OCI-LY3 (cell line): ENCODE measurements around the gene IL17RB.

ENCODE experiments used
- EZH2phosphoT487 ChIP-seq: fragments of 200-600 bp; shearing (Covaris generic); IDR thresholded peaks from 2 replicates; pipeline ENCODE4 v1.6.1; 2018; ENCODE audit warnings: antibody characterized with exemption, mixed run types, low read depth
- TF ChIP-seq, protein P1 (sequence below): fragments of 200-600, 300-600 bp; sonication (generic); IDR thresholded peaks from 2 replicates; pipeline ENCODE4 v1.5.1; 2014; ENCODE audit warnings: antibody characterized with exemption, low read length, low read depth

DNA sequence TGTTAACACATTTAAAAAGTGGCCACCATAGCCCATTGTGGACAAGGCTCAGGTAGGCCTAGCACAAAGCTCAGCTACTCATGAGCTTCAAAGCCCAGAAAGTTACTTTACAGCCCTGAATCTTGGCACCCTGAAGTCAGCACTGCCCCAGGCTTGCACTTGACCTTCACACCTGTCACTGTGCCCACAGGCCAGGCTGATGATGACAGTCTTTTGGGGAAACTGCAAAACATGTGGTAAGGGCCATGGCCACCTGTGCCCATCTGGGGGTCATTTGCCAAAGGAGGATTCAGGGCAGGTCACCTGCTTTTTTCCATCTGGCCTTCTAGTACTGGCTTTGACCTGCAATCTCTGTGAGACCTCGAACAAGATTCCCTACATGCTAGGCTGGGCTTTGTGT lies 11.1 kb upstream of the IL17RB start:
- TF ChIP-seq, protein P1, sequence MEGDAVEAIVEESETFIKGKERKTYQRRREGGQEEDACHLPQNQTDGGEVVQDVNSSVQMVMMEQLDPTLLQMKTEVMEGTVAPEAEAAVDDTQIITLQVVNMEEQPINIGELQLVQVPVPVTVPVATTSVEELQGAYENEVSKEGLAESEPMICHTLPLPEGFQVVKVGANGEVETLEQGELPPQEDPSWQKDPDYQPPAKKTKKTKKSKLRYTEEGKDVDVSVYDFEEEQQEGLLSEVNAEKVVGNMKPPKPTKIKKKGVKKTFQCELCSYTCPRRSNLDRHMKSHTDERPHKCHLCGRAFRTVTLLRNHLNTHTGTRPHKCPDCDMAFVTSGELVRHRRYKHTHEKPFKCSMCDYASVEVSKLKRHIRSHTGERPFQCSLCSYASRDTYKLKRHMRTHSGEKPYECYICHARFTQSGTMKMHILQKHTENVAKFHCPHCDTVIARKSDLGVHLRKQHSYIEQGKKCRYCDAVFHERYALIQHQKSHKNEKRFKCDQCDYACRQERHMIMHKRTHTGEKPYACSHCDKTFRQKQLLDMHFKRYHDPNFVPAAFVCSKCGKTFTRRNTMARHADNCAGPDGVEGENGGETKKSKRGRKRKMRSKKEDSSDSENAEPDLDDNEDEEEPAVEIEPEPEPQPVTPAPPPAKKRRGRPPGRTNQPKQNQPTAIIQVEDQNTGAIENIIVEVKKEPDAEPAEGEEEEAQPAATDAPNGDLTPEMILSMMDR, result no peak
- no peak for TF ChIP-seq EZH2phosphoT487
